GM18511 (cell line): Measurements from ENCODE around the gene MID1IP1.

Experiments used
- ATAC-seq: cut with Tn5 transposase; IDR thresholded peaks from one replicate; pipeline ENCODE4 v1.9.1; 2021; ENCODE audit warnings: mild to moderate bottlenecking, moderate library complexity; ENCODE audit not compliant: unreplicated experiment

Gene MID1IP1

GRCh38 chrX:38811515-38812243 is 10.4 kb downstream of the MID1IP1 start:
- no peak for ATAC-seq

- no peak for ATAC-seq
Observed at GRCh38 chrX:38816155-38816554, 14.9 kb downstream of the MID1IP1 start.

GRCh38 chrX:38817004-38817703 is 15.9 kb downstream of the MID1IP1 start:
- no peak for ATAC-seq

GRCh38 chrX:38819163-38819562 is 17.9 kb downstream of the MID1IP1 start:
- ATAC-seq: no peak

- no peak for ATAC-seq
Observed at GRCh38 chrX:38819709-38820108, 18.4 kb downstream of the MID1IP1 start.

- ATAC-seq: no peak
Observed at GRCh38 chrX:38820751-38821150, 19.5 kb downstream of the MID1IP1 start.

- no peak for ATAC-seq
Observed at GRCh38 chrX:38824176-38824575, 22.9 kb downstream of the MID1IP1 start.

GRCh38 chrX:38831949-38832348 is 30.7 kb downstream of the MID1IP1 start:
- no peak for ATAC-seq

GRCh38 chrX:38837389-38837788 is 36.1 kb downstream of the MID1IP1 start:
- ATAC-seq: no peak

GRCh38 chrX:38839277-38839676 is 38.0 kb downstream of the MID1IP1 start:
- ATAC-seq: no peak

- ATAC-seq: no peak
Observed at GRCh38 chrX:38839944-38840343, 38.7 kb downstream of the MID1IP1 start.

GRCh38 chrX:38841750-38842149 is 40.5 kb downstream of the MID1IP1 start:
- ATAC-seq: no peak

GRCh38 chrX:38845426-38845825 is 44.2 kb downstream of the MID1IP1 start:
- ATAC-seq: no peak

GRCh38 chrX:38847206-38847902 is 46.1 kb downstream of the MID1IP1 start:
- no peak for ATAC-seq

GRCh38 chrX:38847903-38848230 is 46.6 kb downstream of the MID1IP1 start:
- no peak for ATAC-seq

GRCh38 chrX:38848671-38849455 is 47.6 kb downstream of the MID1IP1 start:
- ATAC-seq: no peak

GRCh38 chrX:38850807-38851544 is 49.7 kb downstream of the MID1IP1 start:
- ATAC-seq: no peak

- no peak for ATAC-seq
Observed at GRCh38 chrX:38854305-38854704, 53.0 kb downstream of the MID1IP1 start.
